GM12878 (cell line): ENCODE results near the gene RABEP2. TPM values are rescaled to one million over a fixed set of nuclear protein-coding genes. Genes with fewer than 3 reads are reported as not detected.
A peak's percentile ranks its signal among the peaks of the same experiment; 100 is the strongest.

Experiments used
- BACH1 ChIP-seq: fragments of 450-650 bp; IDR thresholded peaks from 2 replicates; pipeline ENCODE4 v1.6.1; 2017; ENCODE audit warnings: mild to moderate bottlenecking, borderline replicate concordance
- BMI1 ChIP-seq: fragments of 450-650 bp; IDR thresholded peaks from 2 replicates; pipeline ENCODE4 v1.6.1; 2016; ENCODE audit warnings: mild to moderate bottlenecking, moderate library complexity, borderline replicate concordance
- EED ChIP-seq: sonication (generic); IDR thresholded peaks from 2 replicates; pipeline ENCODE4 v1.6.1; 2016; ENCODE audit warnings: antibody characterized with exemption, low read depth
- EGR1 ChIP-seq, 2 experiments: IDR thresholded peaks; 1 replicate in 1 of 2; 2 replicates in 1 of 2; pipeline ENCODE4 v1.6.1; 2011 to 2012; ENCODE audit warnings: low read depth in 2 of 2, low read length in 2 of 2, borderline replicate concordance in 1 of 2, mild to moderate bottlenecking in 1 of 2, moderate library complexity in 1 of 2
- MEF2A ChIP-seq: IDR thresholded peaks from 2 replicates; pipeline ENCODE4 v1.6.1; 2011; ENCODE audit warnings: low read depth, mild to moderate bottlenecking, low read length, moderate library complexity; ENCODE audit not compliant: insufficient read depth
- MTA3 ChIP-seq: IDR thresholded peaks from 2 replicates; pipeline ENCODE4 v1.6.1; 2012; ENCODE audit warnings: low read length, inconsistent platforms, borderline replicate concordance
- RCOR1 ChIP-seq: conservative IDR thresholded peaks from 2 replicates; pipeline ENCODE4 v1.6.1; 2012; ENCODE audit warnings: low read depth, low read length, improper control_type of control experiment
- RFX5 ChIP-seq: IDR thresholded peaks from 2 replicates; pipeline ENCODE4 v1.6.1; 2011; ENCODE audit warnings: low read depth, low read length, improper control_type of control experiment
- SMARCA5 ChIP-seq: fragments of 450-650 bp; IDR thresholded peaks from 2 replicates; pipeline ENCODE4 v1.6.1; 2017; ENCODE audit warnings: mild to moderate bottlenecking
- SREBF2 ChIP-seq: IDR thresholded peaks from 2 replicates; pipeline ENCODE4 v1.6.1; 2012; ENCODE audit warnings: mild to moderate bottlenecking, low read length
- SUPT20H ChIP-seq: IDR thresholded peaks from 2 replicates; pipeline ENCODE4 v1.6.1; 2011; ENCODE audit warnings: low read depth, mild to moderate bottlenecking, low read length, moderate library complexity, borderline replicate concordance; ENCODE audit not compliant: control insufficient read depth
- ZBTB33 ChIP-seq: fragments of 450-650 bp; IDR thresholded peaks from 2 replicates; pipeline ENCODE4 v1.6.1; 2017; ENCODE audit warnings: mild to moderate bottlenecking
- ZNF592 ChIP-seq: fragments of 450-650 bp; IDR thresholded peaks from 2 replicates; pipeline ENCODE4 v1.6.1; 2017; ENCODE audit warnings: mild to moderate bottlenecking, moderate library complexity
- polyA plus RNA-seq, 11 experiments: library from polyadenylated mRNA; depleted of rRNA in 4 of 11; unstranded in 6 of 11; stranded (reverse) in 5 of 11; fragments of >200 nt; fragmentation: Nextera tagmentation in 4 of 11; fragmentation: Illumina TruSeq in 1 of 11; extraction: Ambion mirVana in 4 of 11; extraction: Trizol in 1 of 11; gene quantifications; 1 replicate in 1 of 11; 2 replicates in 10 of 11; pipeline versions ENCODE4 v1.2.1 to v1.2.3, GENCODE V29; 2011 to 2016; ENCODE audit warnings: inconsistent platforms in 2 of 11, missing spikeins in 2 of 11, low read depth in 1 of 11
- total RNA-seq, 4 experiments: library from RNA; depleted of rRNA in 3 of 4; stranded (reverse); fragments of >200 nt in 3 of 4; fragmentation: Illumina TruSeq in 1 of 4; extraction: Trizol in 1 of 4; gene quantifications; 2 replicates each; pipeline versions ENCODE4 v1.2.1 to v1.2.3, GENCODE V29; 2013 to 2021
- TF ChIP-seq, protein P1 (sequence below): fragments of 450-650 bp; IDR thresholded peaks from 2 replicates; pipeline ENCODE4 v1.6.1; 2017; ENCODE audit warnings: mild to moderate bottlenecking, moderate library complexity
- TF ChIP-seq, protein P2 (sequence below): IDR thresholded peaks from 2 replicates; pipeline ENCODE4 v1.6.1; 2011; ENCODE audit warnings: borderline replicate concordance, low read depth, mild to moderate bottlenecking, moderate library complexity, mixed read lengths, low read length; ENCODE audit not compliant: insufficient read depth; ENCODE audit errors: extremely low read length
- TF ChIP-seq, protein P3 (sequence below): fragments of 450-650 bp; formaldehyde crosslinking; IDR thresholded peaks from 2 replicates; pipeline ENCODE4 v1.4.0; 2022; ENCODE audit warnings: mild to moderate bottlenecking, moderate library complexity

RABEP2 gene
- total and polyA plus RNA-seq, 10 of the 15 experiments (the other 5 are each of a cell fraction or from before 2014, with no cell fraction given) = 0.47 to 33.2 (median 18.6) TPM

- TF ChIP-seq EED (peak; percentile 50; the same call in 1 of the 2 replicates), BMI1 (0 out of 2 replicates have a peak, but pooled peaks have one; percentile 17), SUPT20H (no peak), EGR1 (IDR thresholded peaks at IDR 0.05; ENCODE audit: borderline replicate concordance in 1 of 2, low read depth in 2 of 2, low read length in 2 of 2) (no peak), RFX5 (no peak), ZNF592 (peak; percentile 74; the same call in 1 of the 2 replicates), SMARCA5 (no peak), MEF2A (no peak), BACH1 (no peak), ZBTB33 (no peak), SREBF2 (no peak), RCOR1 (no peak), MTA3 (no peak)
- TF ChIP-seq, protein P1, sequence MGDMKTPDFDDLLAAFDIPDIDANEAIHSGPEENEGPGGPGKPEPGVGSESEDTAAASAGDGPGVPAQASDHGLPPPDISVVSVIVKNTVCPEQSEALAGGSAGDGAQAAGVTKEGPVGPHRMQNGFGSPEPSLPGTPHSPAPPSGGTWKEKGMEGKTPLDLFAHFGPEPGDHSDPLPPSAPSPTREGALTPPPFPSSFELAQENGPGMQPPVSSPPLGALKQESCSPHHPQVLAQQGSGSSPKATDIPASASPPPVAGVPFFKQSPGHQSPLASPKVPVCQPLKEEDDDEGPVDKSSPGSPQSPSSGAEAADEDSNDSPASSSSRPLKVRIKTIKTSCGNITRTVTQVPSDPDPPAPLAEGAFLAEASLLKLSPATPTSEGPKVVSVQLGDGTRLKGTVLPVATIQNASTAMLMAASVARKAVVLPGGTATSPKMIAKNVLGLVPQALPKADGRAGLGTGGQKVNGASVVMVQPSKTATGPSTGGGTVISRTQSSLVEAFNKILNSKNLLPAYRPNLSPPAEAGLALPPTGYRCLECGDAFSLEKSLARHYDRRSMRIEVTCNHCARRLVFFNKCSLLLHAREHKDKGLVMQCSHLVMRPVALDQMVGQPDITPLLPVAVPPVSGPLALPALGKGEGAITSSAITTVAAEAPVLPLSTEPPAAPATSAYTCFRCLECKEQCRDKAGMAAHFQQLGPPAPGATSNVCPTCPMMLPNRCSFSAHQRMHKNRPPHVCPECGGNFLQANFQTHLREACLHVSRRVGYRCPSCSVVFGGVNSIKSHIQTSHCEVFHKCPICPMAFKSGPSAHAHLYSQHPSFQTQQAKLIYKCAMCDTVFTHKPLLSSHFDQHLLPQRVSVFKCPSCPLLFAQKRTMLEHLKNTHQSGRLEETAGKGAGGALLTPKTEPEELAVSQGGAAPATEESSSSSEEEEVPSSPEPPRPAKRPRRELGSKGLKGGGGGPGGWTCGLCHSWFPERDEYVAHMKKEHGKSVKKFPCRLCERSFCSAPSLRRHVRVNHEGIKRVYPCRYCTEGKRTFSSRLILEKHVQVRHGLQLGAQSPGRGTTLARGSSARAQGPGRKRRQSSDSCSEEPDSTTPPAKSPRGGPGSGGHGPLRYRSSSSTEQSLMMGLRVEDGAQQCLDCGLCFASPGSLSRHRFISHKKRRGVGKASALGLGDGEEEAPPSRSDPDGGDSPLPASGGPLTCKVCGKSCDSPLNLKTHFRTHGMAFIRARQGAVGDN = peak; percentile 96
- TF ChIP-seq, protein P2, sequence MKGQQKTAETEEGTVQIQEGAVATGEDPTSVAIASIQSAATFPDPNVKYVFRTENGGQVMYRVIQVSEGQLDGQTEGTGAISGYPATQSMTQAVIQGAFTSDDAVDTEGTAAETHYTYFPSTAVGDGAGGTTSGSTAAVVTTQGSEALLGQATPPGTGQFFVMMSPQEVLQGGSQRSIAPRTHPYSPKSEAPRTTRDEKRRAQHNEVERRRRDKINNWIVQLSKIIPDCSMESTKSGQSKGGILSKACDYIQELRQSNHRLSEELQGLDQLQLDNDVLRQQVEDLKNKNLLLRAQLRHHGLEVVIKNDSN = no peak
- TF ChIP-seq, protein P3, sequence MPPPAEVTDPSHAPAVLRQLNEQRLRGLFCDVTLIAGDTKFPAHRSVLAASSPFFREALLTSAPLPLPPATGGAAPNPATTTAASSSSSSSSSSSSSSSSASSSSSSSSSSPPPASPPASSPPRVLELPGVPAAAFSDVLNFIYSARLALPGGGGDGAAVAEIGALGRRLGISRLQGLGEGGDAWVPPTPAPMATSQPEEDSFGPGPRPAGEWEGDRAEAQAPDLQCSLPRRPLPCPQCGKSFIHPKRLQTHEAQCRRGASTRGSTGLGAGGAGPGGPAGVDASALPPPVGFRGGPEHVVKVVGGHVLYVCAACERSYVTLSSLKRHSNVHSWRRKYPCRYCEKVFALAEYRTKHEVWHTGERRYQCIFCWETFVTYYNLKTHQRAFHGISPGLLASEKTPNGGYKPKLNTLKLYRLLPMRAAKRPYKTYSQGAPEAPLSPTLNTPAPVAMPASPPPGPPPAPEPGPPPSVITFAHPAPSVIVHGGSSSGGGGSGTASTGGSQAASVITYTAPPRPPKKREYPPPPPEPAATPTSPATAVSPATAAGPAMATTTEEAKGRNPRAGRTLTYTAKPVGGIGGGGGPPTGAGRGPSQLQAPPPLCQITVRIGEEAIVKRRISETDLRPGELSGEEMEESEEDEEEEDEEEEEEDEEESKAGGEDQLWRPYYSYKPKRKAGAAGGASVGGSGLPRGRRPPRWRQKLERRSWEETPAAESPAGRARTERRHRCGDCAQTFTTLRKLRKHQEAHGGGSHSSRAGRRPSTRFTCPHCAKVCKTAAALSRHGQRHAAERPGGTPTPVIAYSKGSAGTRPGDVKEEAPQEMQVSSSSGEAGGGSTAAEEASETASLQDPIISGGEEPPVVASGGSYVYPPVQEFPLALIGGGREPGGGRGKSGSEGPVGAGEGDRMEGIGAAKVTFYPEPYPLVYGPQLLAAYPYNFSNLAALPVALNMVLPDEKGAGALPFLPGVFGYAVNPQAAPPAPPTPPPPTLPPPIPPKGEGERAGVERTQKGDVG (CRISPR knock-in tag) = no peak
Measured at GRCh38 chr16:28930652-28931051, 5.6 kb upstream of the RABEP2 start (continued).
